Germinal center (tissue), 1 donor: ENCODE data around the gene FCGR1A.
"Not testable (repeated sequence)": the region's sequence is repeated elsewhere in the genome, so short reads cannot be mapped to it uniquely, and the experiment has no call there.

ENCODE experiments used
- DNase-seq: peaks from one replicate; pipeline ENCODE4 v3.0.0; 2012; ENCODE audit warnings: mixed read lengths, low spot score

The FCGR1A gene

DNA sequence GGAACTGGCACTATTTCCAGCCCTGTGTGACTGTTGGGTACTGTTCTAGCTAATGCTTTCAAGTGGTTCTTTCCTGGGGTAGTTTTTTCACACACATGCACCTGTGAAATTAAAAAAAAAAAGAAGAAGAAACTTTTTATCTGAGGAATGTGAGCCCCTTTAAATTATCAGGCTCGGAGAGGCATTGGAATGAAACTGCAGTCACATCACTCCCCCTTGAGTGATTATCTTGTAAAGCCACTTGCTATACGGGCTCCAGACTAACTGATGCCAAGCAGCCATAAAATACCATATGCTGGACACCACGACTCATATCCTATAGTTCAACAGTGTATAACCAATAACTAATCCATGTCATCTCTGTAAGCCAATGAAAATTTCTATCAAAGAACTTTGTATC lies 5.4 kb upstream of the FCGR1A start:
- DNase-seq, result not testable (repeated sequence)

DNA sequence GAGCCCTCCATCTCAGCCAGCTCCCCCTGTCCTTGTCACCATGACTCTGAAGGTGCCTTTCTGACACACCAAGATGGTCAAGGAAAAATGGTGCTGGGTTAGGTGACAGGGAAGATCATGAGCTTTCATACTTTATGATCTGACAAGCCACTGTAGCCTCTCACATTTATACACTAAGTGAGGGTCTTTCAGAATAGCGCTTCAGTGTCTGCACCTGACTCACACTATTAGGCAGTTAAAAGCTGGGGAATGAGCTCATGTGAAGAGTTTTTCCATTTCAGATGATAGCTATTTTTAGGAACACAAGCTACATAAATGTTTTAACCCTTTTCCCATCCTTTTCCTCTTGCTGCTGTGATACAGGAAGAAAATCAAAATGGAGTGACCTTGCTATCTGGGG lies 4.2 kb upstream of the FCGR1A start:
- DNase-seq, result not testable (repeated sequence)

GRCh38 chr1:149781413-149781984 lies 995 bp upstream of the FCGR1A start:
- DNase-seq, result not testable (repeated sequence)

GRCh38 chr1:149783289-149783688 lies 795 bp downstream of the FCGR1A start:
- not testable (repeated sequence) for DNase-seq

DNA sequence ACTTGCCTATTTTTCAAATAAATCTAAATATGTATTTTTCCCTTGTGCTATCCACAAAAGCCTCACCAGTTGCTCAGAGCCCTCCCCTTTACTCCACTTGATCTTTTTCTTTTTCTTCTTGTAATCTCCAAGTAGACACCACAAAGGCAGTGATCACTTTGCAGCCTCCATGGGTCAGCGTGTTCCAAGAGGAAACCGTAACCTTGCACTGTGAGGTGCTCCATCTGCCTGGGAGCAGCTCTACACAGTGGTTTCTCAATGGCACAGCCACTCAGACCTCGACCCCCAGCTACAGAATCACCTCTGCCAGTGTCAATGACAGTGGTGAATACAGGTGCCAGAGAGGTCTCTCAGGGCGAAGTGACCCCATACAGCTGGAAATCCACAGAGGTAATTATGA lies 1.4 kb downstream of the FCGR1A start:
- not testable (repeated sequence) for DNase-seq

DNA sequence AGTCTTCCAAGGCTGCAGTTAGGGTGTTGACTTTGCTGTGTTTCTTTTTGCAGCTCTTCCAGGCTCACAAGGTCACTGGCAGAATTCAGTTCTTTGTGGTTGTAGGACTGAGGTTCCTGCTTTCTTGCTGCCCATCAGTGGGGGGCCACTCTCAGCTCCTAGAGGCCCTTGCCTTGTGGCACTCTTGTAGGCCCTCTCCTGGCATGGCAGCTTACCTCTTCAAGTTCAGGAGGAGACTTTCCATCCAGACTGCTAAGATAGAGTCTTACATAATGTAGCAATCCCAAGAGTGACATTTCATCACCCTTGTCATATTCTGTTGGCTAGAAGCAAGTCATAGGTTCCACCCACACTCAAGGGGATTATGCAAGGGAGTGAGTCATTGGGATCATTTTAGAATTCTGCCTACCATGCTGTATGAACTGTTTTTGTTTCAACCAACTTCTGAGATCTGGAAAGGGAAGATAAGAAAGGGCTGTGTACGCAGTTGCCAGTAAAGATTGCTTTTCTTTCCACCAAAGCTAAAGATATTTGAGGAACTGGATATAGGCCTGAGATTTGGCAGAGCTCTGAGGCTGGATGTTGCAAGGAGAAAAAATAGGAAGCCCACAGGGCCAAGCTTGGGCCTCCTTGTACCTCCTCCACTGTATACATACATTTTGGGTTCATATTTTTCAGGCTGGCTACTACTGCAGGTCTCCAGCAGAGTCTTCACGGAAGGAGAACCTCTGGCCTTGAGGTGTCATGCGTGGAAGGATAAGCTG lies 5.4 kb downstream of the FCGR1A start:
- DNase-seq, result not testable (repeated sequence)

DNA sequence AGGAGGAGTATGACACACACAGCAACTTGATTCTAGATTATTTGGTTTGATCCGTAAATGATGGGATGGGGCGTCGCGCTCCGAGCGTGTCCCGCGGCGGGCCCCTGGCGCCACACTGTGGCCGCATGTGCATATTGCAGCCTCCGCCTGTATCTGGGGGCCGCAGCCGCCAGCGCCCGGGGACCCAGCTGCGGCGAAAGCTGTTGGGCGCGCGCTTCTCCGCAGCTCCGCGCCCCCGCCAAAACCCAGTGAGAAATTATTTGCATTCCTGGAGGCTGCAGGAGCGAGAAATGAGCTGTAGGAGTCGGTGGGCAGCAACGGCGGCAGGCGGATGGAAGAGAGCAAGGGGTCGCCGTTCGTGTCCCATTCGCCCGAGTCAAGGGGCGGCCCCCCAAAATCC lies 10.0 kb downstream of the FCGR1A start:
- DNase-seq, result peak; percentile 44

- peak; percentile 75 for DNase-seq
Observed at GRCh38 chr1:149792912-149793515, 10.5 kb downstream of the FCGR1A start.

- not testable (repeated sequence) for DNase-seq
Observed at GRCh38 chr1:149793885-149794284, 11.4 kb downstream of the FCGR1A start.

- not testable (repeated sequence) for DNase-seq
Observed at GRCh38 chr1:149801628-149802027, 19.1 kb downstream of the FCGR1A start.

DNA sequence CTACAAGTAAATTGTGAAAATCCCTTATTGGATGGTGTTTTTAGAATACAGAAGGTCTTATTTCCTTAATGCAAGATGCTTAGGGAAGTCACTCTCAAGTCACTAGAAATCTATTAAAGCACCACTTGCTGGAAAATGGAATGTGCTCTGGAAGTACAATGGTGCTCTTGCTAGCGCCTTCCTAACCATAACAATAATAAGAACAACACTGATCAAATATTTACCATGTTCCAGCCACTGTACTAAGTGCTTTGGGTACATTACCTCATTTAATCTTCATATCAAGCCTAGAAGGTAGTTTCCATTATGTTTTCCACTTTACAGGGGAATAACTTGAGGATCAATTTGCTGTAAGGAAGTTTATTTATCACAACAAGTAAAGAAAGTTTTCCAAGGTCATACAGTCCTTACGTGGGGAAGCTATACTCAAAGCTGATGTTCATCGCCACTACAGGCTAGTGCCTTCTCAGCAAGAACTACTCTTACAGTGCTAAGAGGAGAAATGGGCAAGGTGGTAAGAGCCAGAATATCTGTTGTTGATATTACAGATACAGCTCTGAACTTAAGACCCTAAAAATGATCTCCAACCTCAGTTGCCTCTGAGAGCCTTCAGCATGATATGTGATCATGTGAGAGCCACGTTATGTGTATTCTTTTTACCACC lies 22.1 kb downstream of the FCGR1A start:
- DNase-seq, result not testable (repeated sequence)

DNA sequence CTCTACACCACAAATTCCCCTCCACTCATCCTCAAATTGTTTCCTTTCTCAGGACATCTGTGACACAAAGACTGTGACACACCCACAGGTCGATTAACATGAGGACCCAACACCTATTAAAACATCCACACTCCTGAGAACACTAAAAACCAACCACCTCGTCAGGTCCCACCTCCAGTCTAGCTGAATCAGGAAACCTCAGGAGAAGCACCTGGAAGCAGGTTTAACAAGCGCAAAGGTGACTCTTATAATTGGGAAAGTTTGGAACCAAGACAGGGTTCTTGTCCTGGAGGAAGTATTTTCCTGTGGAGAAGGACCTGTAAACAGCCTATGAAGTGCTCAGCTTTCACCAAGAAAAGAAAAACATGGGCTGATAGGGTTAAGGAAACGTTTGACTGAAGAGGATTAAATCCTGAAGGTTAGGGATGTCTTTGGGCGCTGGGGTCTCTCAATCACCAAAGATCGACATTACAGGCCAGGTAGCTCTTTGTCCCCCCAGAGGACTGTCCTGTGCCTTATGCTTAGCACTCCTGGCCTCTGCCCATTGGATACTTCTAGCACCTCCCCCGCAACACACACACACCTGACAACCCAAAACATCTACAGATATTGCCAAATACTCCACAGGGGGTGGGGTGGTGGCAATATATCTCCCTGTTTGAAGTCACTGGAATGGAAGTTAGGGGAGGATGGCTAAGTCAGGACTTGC lies 28.4 kb downstream of the FCGR1A start:
- DNase-seq, result not testable (repeated sequence)

DNA sequence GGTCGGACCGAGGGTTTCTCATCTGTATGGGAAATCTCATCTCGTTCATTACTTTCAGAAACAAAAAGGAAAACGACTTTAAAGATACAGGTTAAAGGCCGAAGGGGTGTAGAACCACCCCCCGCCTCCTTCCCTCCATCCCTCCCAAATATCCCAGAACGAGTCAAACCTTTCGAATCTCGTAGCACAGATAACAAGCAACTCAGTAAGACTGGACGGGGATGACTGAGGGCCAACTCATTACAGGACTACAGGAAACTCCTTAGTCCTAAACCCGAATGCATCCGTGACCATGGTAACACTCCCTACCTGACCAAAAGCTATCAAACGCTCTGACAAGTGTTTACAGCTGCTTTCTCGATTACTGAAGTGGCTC lies 29.0 kb downstream of the FCGR1A start:
- DNase-seq, result peak; percentile 2

DNA sequence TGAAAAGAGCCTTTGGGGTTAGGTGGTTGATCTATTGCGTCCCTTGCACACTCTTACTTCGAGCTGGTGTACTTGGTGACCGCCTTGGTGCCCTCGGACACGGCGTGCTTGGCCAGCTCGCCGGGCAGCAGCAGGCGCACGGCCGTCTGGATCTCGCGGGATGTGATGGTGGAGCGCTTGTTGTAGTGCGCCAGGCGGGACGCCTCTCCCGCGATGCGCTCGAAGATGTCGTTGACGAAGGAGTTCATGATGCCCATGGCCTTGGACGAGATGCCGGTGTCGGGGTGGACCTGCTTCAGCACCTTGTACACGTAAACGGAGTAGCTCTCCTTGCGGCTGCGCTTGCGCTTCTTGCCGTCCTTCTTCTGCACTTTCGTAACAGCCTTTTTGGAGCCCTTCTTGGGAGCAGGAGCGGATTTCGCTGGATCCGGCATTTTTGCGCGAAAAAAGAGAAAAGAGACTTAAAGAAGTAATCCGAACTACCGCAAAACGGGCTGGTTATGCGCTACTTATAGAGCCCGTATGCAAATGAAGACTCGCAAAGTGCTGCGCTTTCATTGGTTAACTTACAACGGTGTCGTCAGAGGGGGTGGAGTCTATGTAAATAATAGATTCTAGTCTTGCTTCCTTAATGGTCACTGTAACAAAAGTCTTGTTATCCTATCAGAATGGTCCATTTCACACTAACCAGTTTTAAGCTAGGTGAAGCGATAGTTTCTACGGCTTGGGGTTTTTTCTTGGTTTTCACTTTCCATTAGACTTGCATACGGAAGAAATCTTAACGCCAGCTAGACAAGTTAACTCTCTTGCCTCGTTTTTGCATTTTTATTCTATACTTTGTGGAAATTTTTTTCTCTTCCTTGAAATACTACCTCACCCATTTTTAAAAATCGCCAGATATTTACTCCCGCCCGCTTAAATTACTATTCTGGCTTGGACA lies 29.7 kb downstream of the FCGR1A start:
- DNase-seq, result peak; percentile 68

- not testable (repeated sequence) for DNase-seq
Observed at GRCh38 chr1:149812893-149813801, 30.7 kb downstream of the FCGR1A start.

DNA sequence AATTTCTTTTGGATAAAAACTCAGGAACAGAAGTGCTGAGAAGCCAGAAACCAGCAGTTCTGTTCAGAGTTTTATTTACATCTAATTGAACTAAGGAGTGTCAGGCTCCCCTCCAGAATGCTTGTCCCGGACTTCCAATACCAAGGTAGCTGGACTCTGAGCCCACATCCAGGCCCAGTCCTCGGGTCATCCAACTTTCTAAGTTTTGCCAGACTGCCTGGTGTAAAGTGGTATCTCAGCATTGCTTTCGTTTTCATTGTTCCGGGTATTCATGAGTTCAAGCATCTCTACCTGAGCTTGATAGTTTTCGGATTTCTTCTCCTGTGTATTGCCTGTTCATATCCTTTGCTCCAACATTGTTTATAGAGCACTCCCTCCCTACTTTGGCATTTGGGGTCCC lies 37.9 kb downstream of the FCGR1A start:
- DNase-seq, result not testable (repeated sequence)

DNA sequence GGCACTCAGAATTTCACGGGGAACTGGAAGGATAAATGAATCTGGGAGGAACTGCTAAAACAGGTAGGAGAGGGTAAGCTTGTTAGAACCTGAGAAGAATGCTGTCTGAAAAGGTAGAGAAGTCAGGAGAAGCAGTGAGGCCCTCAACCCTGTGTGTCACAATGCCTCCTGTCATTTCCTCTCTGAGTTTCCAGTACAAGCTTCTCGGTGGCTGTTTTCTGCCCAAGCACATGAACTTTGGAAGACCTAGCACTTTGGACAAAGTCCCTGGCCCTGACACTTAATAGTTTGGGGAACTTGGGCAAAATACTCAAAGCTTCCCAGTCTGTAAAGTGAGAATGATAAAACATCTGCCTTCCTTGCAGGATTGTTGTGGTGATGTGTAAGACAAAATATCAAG lies 44.1 kb downstream of the FCGR1A start:
- DNase-seq, result not testable (repeated sequence)

- DNase-seq, result not testable (repeated sequence)
Observed at GRCh38 chr1:149831764-149832315, 49.3 kb downstream of the FCGR1A start.

- DNase-seq, result not testable (repeated sequence)
Observed at GRCh38 chr1:149832316-149833126, 50.0 kb downstream of the FCGR1A start.
